ENCODE measurements around the gene AOC3. TPM values are rescaled to one million over a fixed set of nuclear protein-coding genes. Genes with fewer than 3 reads are reported as not detected.
"Not testable (repeated sequence)": the region's sequence is repeated elsewhere in the genome, so short reads cannot be mapped to it uniquely, and the experiment has no call there.

AOC3 gene
- total RNA-seq, 1 experiment from 2014 or later: 0.26 TPM

- in situ Hi-C loops (cut with HindIII; ENCODE audit: low pct_unique_long_range_greater_than_20kb, low sequenced_read_pairs): no loop called here
- no peak for DNase-seq (ENCODE audit: low read depth, low spot score)
Measured at GRCh38 chr17:42855048-42855596, 4.1 kb downstream of the AOC3 start.

- in situ Hi-C loops (cut with HindIII; ENCODE audit: low pct_unique_long_range_greater_than_20kb, low sequenced_read_pairs); DNase-seq (ENCODE audit: low read depth, low spot score): not testable (repeated sequence)
Measured at GRCh38 chr17:42856093-42856492, 5.1 kb downstream of the AOC3 start.

DNA sequence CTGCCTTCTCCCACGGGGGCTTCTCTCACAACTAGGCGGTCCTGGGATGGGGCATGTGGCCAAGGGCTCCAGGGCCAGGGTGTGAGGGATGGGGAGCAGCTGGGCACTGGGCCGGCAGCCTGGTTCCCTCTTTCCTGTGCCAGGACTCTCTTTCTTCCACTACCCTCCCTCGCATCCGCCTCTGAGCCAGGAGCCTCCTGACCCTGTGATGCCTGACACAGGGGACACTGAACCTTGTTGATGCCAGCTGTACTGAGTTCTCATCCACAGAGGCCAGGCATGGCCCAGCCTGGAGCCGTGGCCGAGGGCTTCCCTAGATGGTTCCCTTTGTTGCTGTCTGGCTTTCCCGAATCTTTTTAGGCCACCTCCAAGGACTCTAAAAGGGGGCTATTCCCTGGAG is 5.5 kb downstream of the AOC3 start:
- DNase-seq (ENCODE audit: low read depth, low spot score); in situ Hi-C loops (cut with HindIII; ENCODE audit: low pct_unique_long_range_greater_than_20kb, low sequenced_read_pairs): not testable (repeated sequence)

- in situ Hi-C loops (cut with HindIII; ENCODE audit: low pct_unique_long_range_greater_than_20kb, low sequenced_read_pairs): no loop called here
- DNase-seq (ENCODE audit: low read depth, low spot score): no peak
Measured at GRCh38 chr17:42857389-42857788, 6.4 kb downstream of the AOC3 start.

- no peak for DNase-seq (ENCODE audit: low read depth, low spot score)
- in situ Hi-C loops (cut with HindIII; ENCODE audit: low pct_unique_long_range_greater_than_20kb, low sequenced_read_pairs): no loop called here
Measured at GRCh38 chr17:42865638-42866094, 14.7 kb downstream of the AOC3 start.

DNA sequence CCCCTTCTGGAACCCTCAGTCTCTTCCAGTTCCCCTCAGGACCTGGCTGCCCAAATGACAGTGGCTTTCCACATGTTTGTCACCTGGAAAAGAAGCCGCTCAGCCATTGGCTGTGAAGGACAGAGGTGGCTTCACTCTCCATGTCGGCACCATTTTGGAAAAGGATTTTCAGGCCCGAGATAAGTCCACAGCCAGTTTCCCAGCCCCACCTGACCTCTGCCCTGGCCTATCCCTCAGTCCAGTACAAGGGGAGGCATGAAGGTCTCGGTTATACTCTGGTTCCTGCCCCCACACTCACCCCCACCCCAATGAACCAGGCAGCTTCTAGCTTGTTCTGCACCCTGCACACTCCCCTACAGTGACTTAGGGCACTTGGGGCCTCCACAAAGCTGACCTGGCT is 15.2 kb downstream of the AOC3 start:
- in situ Hi-C loops (cut with HindIII; ENCODE audit: low pct_unique_long_range_greater_than_20kb, low sequenced_read_pairs): no loop called here
- no peak for DNase-seq (ENCODE audit: low read depth, low spot score)

DNA sequence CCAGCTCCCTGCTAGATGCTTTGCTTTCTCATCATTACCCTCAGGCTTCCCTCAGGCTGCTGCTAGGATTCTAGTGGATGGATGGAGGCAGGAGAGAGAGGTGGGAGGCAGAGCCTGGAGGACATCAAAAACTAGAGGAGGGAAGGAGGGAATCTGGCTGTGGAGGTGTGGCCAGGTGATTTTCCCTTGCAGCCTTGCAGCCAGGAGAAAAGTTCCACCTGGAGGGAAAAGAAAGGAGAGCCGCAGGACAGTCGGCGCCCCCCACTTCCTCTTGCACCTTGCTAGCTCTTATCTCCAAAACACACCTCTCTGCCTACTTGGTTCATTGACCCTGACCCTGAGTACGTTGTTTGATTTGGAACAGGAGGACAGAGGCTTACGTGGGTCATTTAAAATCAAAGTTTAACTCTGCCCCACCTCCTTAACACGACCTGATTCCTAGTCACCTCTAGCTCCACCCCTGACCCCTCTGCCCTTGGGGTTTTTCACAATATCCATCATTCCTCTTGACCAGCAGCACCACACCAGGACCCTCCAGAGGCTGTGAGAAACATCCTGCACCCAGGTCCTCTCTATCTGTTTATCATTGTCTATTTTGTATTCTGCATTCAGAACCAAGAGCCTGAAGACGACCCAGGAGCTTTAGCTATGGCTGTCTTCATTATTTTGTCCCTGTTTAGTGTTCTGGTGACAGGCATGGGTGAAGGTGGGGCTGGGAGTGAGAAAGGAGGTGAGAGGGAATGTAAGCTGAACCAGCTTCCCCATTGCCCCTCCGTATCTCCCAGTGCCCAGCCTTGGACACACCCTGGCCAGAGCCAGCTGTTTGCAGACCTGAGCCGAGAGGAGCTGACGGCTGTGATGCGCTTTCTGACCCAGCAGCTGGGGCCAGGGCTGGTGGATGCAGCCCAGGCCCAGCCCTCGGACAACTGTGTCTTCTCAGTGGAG is 15.9 kb downstream of the AOC3 start:
- no peak for DNase-seq (ENCODE audit: low read depth, low spot score)

DNA sequence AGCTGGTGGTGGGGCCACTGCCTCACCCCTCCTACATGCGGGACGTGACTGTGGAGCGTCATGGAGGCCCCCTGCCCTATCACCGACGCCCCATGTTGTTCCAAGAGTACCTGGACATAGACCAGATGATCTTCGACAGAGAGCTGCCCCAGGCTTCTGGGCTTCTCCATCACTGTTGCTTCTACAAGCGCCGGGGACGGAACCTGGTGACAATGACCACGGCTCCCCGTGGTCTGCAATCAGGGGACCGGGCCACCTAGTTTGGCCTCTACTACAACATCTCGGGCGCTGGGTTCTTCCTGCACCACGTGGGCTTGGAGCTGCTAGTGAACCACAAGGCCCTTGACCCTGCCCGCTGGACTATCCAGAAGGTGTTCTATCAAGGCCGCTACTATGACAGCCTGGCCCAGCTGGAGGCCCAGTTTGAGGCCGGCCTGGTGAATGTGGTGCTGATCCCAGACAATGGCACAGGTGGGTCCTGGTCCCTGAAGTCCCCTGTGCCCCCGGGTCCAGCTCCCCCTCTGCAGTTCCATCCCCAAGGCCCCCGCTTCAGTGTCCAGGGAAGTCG is 16.8 kb downstream of the AOC3 start:
- in situ Hi-C loops (cut with HindIII; ENCODE audit: low pct_unique_long_range_greater_than_20kb, low sequenced_read_pairs); DNase-seq (ENCODE audit: low read depth, low spot score): not testable (repeated sequence)

More for the DNA sequence above, 15.9 kb downstream of the AOC3 start:
- in situ Hi-C loops (cut with HindIII; ENCODE audit: low pct_unique_long_range_greater_than_20kb, low sequenced_read_pairs): no loop called here

DNA sequence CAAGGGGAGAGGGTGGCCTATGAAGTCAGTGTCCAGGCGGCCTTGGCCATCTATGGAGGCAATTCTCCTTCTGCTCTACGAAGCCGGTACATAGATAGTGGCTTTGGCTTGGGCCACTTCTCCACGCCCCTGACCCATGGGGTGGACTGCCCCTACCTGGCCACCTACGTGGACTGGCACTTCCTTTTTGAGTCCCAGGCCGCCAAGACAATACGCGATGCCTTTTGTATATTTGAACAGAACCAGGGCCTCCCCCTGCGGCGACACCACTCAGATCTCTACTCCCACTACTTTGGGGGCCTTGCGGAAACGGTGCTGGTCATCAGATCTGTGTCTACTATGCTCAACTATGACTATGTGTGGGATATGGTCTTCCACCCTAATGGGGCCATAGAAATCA is 17.3 kb downstream of the AOC3 start:
- in situ Hi-C loops (cut with HindIII; ENCODE audit: low pct_unique_long_range_greater_than_20kb, low sequenced_read_pairs): no loop called here
- DNase-seq (ENCODE audit: low read depth, low spot score): no peak

GRCh38 chr17:42871647-42872046 is 20.6 kb downstream of the AOC3 start:
- in situ Hi-C loops (cut with HindIII; ENCODE audit: low pct_unique_long_range_greater_than_20kb, low sequenced_read_pairs): no loop called here
- no peak for DNase-seq (ENCODE audit: low read depth, low spot score)

DNA sequence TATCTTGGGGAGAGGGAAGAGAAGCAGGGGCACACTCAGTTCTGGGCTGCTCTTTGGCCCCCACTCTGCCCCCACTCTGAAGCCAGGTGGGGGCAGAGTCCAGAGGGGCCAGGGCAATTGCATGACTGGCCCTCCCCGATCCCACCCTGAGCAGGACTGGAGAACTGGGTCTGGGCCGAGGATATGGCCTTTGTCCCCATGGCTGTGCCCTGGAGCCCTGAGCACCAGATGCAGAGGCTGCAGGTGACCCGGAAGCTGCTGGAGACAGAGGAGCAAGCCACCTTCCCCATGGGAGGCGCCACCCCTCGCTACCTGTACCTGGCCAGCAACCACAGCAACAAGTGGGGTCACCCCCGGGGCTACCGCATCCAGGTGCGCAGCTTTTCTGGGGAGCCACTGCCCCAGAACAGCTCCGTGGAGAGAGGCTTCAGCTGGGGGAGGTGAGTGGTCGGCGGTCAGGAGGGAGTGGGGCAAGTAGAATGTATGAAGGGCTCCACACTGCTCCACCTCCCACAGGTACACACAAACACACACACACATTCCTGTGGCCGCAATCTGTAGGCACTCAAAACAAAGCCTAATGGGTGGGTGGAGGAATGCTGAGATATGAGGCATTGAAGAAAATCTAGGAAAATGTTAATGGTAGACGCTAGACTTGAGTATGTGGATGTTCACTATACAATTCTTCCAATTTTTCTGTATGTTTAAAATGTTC is 21.4 kb downstream of the AOC3 start:
- no peak for DNase-seq (ENCODE audit: low read depth, low spot score)
- in situ Hi-C loops (cut with HindIII; ENCODE audit: low pct_unique_long_range_greater_than_20kb, low sequenced_read_pairs): no loop called here

DNA sequence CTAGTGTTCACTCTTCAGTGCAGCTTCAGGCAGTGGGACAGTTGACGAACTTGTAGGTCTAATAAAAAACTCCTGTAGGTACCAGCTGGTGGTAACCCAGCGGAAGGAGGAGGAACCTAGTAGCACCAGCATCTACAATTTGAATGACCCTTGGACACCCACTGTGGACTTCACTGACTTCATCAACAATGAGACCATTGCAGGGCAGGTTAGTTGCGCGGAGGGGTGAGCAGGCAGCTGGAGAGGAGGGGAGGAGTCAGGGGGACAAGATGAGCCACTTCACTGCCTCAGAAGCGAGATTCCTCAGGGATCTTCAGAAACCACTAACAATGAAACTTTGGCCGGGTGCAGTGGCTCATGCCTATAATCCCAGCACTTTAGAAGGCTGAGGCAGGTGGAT is 22.3 kb downstream of the AOC3 start:
- in situ Hi-C loops (cut with HindIII; ENCODE audit: low pct_unique_long_range_greater_than_20kb, low sequenced_read_pairs): no loop called here
- no peak for DNase-seq (ENCODE audit: low read depth, low spot score)

- in situ Hi-C loops (cut with HindIII; ENCODE audit: low pct_unique_long_range_greater_than_20kb, low sequenced_read_pairs); DNase-seq (ENCODE audit: low read depth, low spot score): not testable (repeated sequence)
Measured at GRCh38 chr17:42873932-42874695, 23.1 kb downstream of the AOC3 start.

DNA sequence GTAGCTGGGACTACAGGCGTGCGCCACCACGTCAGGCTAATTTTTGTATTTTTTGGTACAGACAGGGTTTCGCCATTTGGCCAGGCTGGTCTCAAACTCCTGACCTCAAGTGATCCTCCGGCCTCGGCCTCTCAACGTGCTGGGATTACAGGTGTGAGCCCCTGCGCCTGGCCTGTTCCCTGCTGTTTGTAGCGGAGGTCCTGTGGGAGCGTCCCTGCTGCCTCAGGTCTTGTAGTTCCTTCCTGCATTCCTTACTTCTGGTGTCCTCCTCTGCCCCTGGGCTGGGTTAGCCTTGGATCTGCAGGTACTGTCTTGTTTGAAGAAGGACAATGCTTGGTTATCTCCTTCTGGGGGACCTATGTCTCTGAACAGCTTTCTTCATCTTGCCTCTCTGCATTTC is 26.0 kb downstream of the AOC3 start:
- in situ Hi-C loops (cut with HindIII; ENCODE audit: low pct_unique_long_range_greater_than_20kb, low sequenced_read_pairs): no loop called here
- DNase-seq (ENCODE audit: low read depth, low spot score): no peak

DNA sequence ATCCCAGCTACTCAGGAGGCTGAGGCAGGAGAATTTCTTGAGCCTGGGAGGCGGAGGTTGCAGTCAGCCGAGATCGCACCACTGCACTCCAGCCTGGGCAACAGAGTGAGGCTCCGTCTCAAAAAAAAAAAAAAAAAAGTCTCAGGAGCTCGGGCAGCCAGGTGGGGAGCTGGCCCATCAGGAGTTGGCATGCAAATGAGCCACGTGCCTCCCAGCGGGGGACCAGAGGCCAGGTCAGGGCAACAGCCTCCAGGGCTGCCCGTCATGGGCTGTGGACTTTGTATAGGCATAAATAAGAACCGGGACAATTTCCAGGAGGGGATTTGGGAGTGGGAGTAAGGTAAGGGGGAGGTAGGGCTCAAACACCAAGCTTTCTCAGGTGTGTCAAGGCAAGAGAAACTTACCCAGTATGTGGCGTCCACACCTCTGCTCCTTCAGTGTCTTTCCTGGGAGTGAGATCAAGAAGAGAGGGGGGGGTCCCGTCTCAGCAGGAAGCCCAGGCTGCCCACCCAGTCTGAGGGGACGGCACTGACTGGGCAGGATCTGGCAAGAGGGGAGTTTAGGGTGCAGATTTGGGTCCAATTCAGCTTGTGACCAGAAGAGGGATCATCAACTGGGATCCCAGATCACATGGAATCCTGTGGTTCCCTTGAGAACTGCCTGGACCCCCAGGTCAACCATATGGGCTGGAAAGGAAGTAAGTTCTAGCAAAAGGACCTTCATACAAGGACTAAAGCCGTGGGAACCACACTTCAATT is 27.3 kb downstream of the AOC3 start:
- DNase-seq (ENCODE audit: low read depth, low spot score): no peak
- in situ Hi-C loops (cut with HindIII; ENCODE audit: low pct_unique_long_range_greater_than_20kb, low sequenced_read_pairs): no loop called here

DNA sequence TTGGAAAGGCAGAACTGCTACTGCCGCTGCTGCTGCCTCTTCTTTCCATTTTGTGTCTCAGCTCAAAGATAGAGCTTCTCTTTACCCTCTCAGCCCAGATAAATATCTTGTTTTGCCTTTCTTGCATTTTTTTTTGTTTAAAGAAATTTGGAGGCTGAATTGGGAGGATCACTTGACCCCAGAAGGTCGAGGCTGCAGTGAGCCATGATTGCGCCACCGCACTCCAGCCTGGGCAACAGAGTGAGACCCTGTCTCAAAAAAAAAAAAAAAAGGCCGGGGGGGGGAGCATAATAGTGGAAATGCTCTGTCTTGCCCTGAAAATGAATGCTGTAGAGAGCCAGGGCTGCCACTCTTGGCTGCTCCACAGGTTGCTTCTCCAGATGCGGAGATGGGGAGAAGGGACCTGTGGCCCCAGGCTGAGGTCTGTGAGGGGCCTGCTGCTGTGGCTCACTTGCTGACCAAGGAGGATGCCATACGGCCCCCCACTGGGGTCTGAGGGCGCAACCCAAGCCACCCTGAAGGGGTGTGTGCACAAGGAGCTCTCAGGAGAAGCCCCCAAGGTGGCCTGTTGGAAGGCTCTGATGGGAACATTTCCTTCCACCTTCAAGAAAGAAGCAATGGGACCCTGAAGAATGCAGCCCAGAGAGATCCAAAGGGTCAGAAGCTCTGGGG is 28.1 kb downstream of the AOC3 start:
- no peak for DNase-seq (ENCODE audit: low read depth, low spot score)
- in situ Hi-C loops (cut with HindIII; ENCODE audit: low pct_unique_long_range_greater_than_20kb, low sequenced_read_pairs): no loop called here
